ENCODE measurements around the gene GPR6.

Gene GPR6

GRCh38 chr6:109978174-109979032 lies at the start of gene GPR6:
Gene GPR6 (plus strand): TSS chr6:109978311. CDS start chr6:109979113, 802 bp downstream.
- Histone ChIP-seq H4K20me1 (ENCODE audit: control insufficient read depth, insufficient read depth, low read depth, low read length) (no peaks in the 10 kb centered on the region), H3K9me2 (replicated peaks; ENCODE audit: control insufficient read depth, low read length) (no peaks in the 10 kb centered on the region), H3K27me3 (ENCODE audit: control insufficient read depth, low read length) (no peaks in the 10 kb centered on the region), H3K4me1 (ENCODE audit: control insufficient read depth, low read length) (no peaks in the 10 kb centered on the region), H3K4me2 (ENCODE audit: low read length) (no peak within 1 kb of the TSS), H3K79me2 (ENCODE audit: control insufficient read depth, low read length) (no peaks in the 10 kb centered on the region), H3F3A (ENCODE audit: control insufficient read depth, insufficient read depth) (no peaks in the 10 kb centered on the region), H3K4me3 (ENCODE audit: low read length) (no peak within 1 kb of the TSS), H3K9me3 (ENCODE audit: control insufficient read depth, insufficient read depth, low read length) (no peaks in the 10 kb centered on the region), H3K27ac (ENCODE audit: low read depth, low read length) (no peak within 1 kb of the TSS), H3K36me3 (ENCODE audit: control insufficient read depth, low read length) (no peaks in the 10 kb centered on the region)
- TF ChIP-seq EZH2phosphoT487 (IDR thresholded peaks at IDR 0.05; ENCODE audit: borderline replicate concordance, low read length) (no peak), CTCF (IDR thresholded peaks at IDR 0.05; ENCODE audit: low read depth, low read length, poor library complexity, severe bottlenecking) (no peak)

GRCh38 chr6:109934293-109934692 lies 43.8 kb upstream of the GPR6 start:
- TF ChIP-seq CTCF (IDR thresholded peaks at IDR 0.05; ENCODE audit: low read depth, low read length, poor library complexity, severe bottlenecking) (no peak), EZH2phosphoT487 (IDR thresholded peaks at IDR 0.05; ENCODE audit: borderline replicate concordance, low read length) (no peak)
- H3K9me2 ChIP-seq (replicated peaks; ENCODE audit: control insufficient read depth, low read length), result no peaks in the 10 kb centered on the region

GRCh38 chr6:109939654-109940053 lies 38.5 kb upstream of the GPR6 start:
- Histone ChIP-seq H3K27me3 (ENCODE audit: control insufficient read depth, low read length) (peaks cover 13% of the 10 kb centered on the region), H4K20me1 (ENCODE audit: control insufficient read depth, insufficient read depth, low read depth, low read length) (no peaks in the 10 kb centered on the region), H3K4me3 (ENCODE audit: low read length) (no peak overlapping the region), H3K4me1 (ENCODE audit: control insufficient read depth, low read length) (no peaks in the 10 kb centered on the region), H3F3A (ENCODE audit: control insufficient read depth, insufficient read depth) (no peaks in the 10 kb centered on the region), H3K36me3 (ENCODE audit: control insufficient read depth, low read length) (no peaks in the 10 kb centered on the region), H3K9me3 (ENCODE audit: control insufficient read depth, insufficient read depth, low read length) (no peaks in the 10 kb centered on the region; the same call in 1 of the 2 replicates), H3K27ac (ENCODE audit: low read depth, low read length) (no peak overlapping the region), H3K9me2 (replicated peaks; ENCODE audit: control insufficient read depth, low read length) (no peaks in the 10 kb centered on the region), H3K4me2 (ENCODE audit: low read length) (no peak overlapping the region), H3K79me2 (ENCODE audit: control insufficient read depth, low read length) (no peaks in the 10 kb centered on the region)
- TF ChIP-seq CTCF (IDR thresholded peaks at IDR 0.05; ENCODE audit: low read depth, low read length, poor library complexity, severe bottlenecking) (no peak), EZH2phosphoT487 (IDR thresholded peaks at IDR 0.05; ENCODE audit: borderline replicate concordance, low read length) (no peak)

More at GRCh38 chr6:109934293-109934692, 43.8 kb upstream of the GPR6 start:
- Histone ChIP-seq H3K9me3 (ENCODE audit: control insufficient read depth, insufficient read depth, low read length) (no peaks in the 10 kb centered on the region; the same call in 1 of the 2 replicates), H3K79me2 (ENCODE audit: control insufficient read depth, low read length) (no peaks in the 10 kb centered on the region), H3K4me1 (ENCODE audit: control insufficient read depth, low read length) (no peaks in the 10 kb centered on the region), H3K36me3 (ENCODE audit: control insufficient read depth, low read length) (no peaks in the 10 kb centered on the region), H3K27me3 (ENCODE audit: control insufficient read depth, low read length) (no peaks in the 10 kb centered on the region), H3K27ac (ENCODE audit: low read depth, low read length) (no peak overlapping the region), H3K4me3 (ENCODE audit: low read length) (no peak overlapping the region), H3F3A (ENCODE audit: control insufficient read depth, insufficient read depth) (no peaks in the 10 kb centered on the region), H3K4me2 (ENCODE audit: low read length) (no peak overlapping the region), H4K20me1 (ENCODE audit: control insufficient read depth, insufficient read depth, low read depth, low read length) (no peaks in the 10 kb centered on the region)
